ENCODE measurements around the gene STRADB.
"Not testable (repeated sequence)": the region's sequence is repeated elsewhere in the genome, so short reads cannot be mapped to it uniquely, and the experiment has no call there.

The STRADB gene

DNA sequence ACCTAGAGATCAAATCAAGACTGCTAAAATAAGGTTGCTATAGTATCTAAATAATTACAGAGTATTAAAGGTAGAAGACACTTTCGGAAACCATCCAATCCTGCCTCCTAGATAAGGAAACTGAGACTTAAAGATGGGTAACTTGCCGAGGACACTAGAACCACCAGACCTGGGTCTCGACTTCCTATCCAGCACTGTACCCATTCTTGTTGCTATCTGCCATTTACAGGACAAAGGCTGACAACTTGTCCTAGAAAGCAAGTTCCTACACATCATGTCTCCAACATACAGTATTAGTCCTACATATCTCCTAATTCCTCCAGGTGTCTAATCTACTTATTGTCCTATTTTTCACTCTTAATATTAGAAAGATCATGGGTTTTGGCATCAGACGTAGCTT, 38.0 kb upstream of the STRADB start:
- Histone ChIP-seq H3K4me3 (ENCODE audit: low read depth, low read length) (no peak overlapping the region), H3K9me3 (ENCODE audit: control insufficient read depth, insufficient read depth, low read length) (no peaks in the 10 kb centered on the region), H3K9ac (ENCODE audit: low read depth, low read length) (no peak overlapping the region), H3K27me3 (ENCODE audit: control insufficient read depth, insufficient read depth, low read length) (no peaks in the 10 kb centered on the region), H3K27ac (ENCODE audit: low read depth, low read length) (no peak overlapping the region), H3K36me3 (ENCODE audit: control insufficient read depth, insufficient read depth, low read length) (no peaks in the 10 kb centered on the region), H3K4me1 (ENCODE audit: control insufficient read depth, insufficient read depth, low read length) (peaks cover 15% of the 10 kb centered on the region)

DNA sequence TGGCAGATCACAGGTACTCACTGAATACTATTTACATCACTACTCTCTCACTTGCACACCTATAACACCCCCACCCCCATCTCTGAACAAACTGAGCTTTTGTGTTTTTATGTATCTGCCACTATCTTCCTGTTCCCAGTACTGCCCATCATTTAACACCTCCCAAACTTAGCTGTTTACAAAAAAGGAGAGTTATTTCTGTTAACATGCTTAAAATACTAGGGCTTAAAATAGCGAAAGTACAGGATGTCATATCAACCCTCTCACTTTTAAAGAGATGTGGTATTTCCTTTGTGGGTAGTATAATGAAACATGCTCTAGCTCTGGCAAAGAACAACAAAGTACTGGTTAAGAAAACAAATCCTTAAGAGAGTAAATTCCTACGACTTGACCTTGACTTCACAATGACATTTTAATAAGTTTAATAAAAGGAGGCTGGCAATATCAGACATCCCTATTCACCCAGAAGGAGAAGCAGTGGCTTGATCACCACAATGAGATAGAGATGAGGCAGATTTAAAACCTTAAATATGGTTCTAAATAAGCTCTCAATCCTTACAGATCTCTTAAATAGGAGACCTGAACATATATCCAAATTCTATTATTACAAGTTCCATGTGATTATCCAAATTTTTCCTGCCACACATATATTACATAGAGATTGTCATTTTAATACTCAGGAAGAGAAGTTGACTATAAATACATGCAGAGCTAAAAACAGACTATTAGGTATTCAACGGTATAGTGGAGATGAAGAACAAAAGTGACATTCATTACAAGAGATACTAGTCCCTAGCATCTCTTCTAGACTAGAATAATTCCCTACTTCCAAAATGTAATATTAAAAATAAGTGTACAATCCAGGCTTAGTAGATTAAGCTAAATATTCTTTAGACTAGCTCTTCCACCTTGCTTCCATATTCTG, 37.2 kb upstream of the STRADB start:
- Histone ChIP-seq H3K4me3 (ENCODE audit: low read depth, low read length) (no peak overlapping the region), H3K36me3 (ENCODE audit: control insufficient read depth, insufficient read depth, low read length) (no peaks in the 10 kb centered on the region), H3K27ac (ENCODE audit: low read depth, low read length) (no peak overlapping the region), H3K9ac (ENCODE audit: low read depth, low read length) (no peak overlapping the region), H3K9me3 (ENCODE audit: control insufficient read depth, insufficient read depth, low read length) (no peaks in the 10 kb centered on the region), H3K27me3 (ENCODE audit: control insufficient read depth, insufficient read depth, low read length) (no peaks in the 10 kb centered on the region), H3K4me1 (ENCODE audit: control insufficient read depth, insufficient read depth, low read length) (peaks cover 17% of the 10 kb centered on the region)

DNA sequence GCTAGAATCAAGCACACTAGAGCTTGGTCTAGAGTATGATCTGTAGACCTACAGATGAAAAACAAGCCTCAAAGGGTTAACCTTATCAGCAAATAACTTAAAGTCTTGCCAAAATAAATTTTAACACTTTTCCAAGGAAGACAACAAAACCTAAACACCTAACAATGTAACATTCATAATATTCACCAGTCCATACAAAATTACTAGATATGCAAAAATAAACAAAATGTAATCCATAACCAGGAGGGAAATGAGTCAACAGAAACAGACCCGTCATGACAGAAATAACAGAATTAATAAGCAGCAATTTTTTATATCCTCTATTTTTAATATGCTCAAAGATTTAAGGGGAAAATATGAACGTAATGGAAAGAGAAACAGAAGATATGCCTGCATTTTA, 36.4 kb upstream of the STRADB start:
- no peaks in the 10 kb centered on the region for H3K27me3 ChIP-seq (ENCODE audit: control insufficient read depth, insufficient read depth, low read length)
- H3K27ac ChIP-seq (ENCODE audit: low read depth, low read length): no peak overlapping the region
- H3K9ac ChIP-seq (ENCODE audit: low read depth, low read length): no peak overlapping the region
- H3K4me3 ChIP-seq (ENCODE audit: low read depth, low read length): no peak overlapping the region
- no peaks in the 10 kb centered on the region for H3K36me3 ChIP-seq (ENCODE audit: control insufficient read depth, insufficient read depth, low read length)
- no peaks in the 10 kb centered on the region for H3K9me3 ChIP-seq (ENCODE audit: control insufficient read depth, insufficient read depth, low read length)
- peaks cover 17% of the 10 kb centered on the region for H3K4me1 ChIP-seq (ENCODE audit: control insufficient read depth, insufficient read depth, low read length)

DNA sequence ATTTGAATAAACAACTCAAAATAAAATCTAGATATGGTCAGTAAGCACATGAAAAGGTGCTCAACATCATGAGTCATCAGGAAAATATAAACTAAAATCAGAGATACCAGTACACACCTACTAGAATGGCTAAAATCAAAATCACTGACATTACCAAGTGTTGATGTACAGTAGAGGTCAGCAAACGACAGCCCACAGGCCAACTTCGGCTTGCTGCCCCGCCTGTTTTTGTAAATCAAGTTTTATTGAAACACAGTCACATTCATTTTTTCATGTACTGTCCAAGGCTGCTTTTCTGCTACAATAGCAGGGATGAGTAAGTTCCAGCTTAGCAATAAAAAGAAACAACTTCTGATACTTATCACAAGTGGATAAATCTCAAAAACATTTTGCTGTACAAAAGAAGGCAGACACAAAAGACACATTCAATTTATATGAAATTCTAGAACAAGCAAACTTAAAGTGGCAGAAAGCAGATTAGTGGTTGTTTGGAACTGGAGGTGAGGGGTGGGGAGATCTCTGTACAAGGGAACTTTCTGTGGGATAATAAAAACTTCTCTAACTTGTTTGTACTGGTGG, 32.4 kb upstream of the STRADB start:
- Histone ChIP-seq H3K4me3 (ENCODE audit: low read depth, low read length) (no peak overlapping the region), H3K9ac (ENCODE audit: low read depth, low read length) (no peak overlapping the region), H3K27ac (ENCODE audit: low read depth, low read length) (no peak overlapping the region), H3K36me3 (ENCODE audit: control insufficient read depth, insufficient read depth, low read length) (no peaks in the 10 kb centered on the region), H3K9me3 (ENCODE audit: control insufficient read depth, insufficient read depth, low read length) (no peaks in the 10 kb centered on the region), H3K27me3 (ENCODE audit: control insufficient read depth, insufficient read depth, low read length) (no peaks in the 10 kb centered on the region), H3K4me1 (ENCODE audit: control insufficient read depth, insufficient read depth, low read length) (peaks cover 8% of the 10 kb centered on the region; the same call in 1 of the 2 replicates)

DNA sequence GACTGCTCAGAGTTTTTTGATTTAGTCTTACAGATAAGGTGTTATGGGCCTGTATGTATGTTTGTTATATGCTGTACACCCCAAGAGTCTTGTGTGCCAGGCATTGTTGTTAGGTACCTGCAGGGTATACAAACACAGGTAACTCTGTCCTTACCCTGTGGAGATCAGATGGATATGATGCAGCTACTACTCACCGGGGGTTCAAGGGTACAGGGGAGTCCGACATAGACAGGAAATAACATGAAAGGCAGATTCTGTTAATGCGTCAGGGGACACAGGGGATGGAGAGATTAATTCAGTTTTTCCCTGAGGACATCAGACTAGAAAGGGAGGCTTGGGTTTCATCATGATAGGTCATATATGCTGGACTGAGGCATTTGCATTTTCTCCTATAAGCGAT, 31.6 kb upstream of the STRADB start:
- Histone ChIP-seq H3K4me3 (ENCODE audit: low read depth, low read length) (no peak overlapping the region), H3K9ac (ENCODE audit: low read depth, low read length) (no peak overlapping the region), H3K4me1 (ENCODE audit: control insufficient read depth, insufficient read depth, low read length) (0 out of 2 replicates have a peak, but pooled peaks cover 3% of the 10 kb centered on the region), H3K27ac (ENCODE audit: low read depth, low read length) (no peak overlapping the region), H3K36me3 (ENCODE audit: control insufficient read depth, insufficient read depth, low read length) (no peaks in the 10 kb centered on the region), H3K27me3 (ENCODE audit: control insufficient read depth, insufficient read depth, low read length) (no peaks in the 10 kb centered on the region), H3K9me3 (ENCODE audit: control insufficient read depth, insufficient read depth, low read length) (no peaks in the 10 kb centered on the region)

DNA sequence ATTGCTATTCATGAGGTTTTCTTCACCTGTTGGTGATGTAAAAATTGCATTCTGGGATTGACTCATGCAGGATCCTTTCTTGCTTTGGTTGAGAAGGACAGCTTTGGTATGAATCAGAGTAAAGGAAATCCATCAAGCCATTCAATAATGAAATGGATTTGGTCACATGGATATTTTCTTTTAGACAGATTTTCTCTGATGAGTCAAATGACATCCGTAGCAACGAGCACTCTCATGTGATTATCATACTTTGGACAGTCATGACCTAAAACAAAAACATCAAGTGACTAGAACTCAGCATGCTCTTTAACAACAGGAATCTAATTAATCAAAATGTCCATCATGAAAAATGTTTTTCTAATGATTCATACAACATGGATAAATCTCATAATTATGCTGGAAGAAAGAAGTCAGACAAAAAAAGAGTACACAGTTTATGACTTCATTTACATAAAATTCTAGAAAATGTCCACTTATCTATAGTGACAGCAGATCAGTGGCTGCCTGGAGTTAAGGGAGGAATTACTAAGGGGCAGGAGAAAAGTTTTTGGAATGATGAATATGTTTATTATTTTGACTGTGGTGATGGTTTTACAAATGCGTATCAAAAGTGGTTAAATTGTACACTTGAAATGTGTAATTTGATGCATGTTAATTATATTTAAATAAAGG, 31.0 kb upstream of the STRADB start:
- Histone ChIP-seq H3K9ac (ENCODE audit: low read depth, low read length) (no peak overlapping the region), H3K4me1 (ENCODE audit: control insufficient read depth, insufficient read depth, low read length) (0 out of 2 replicates have a peak, but pooled peaks cover 3% of the 10 kb centered on the region), H3K36me3 (ENCODE audit: control insufficient read depth, insufficient read depth, low read length) (no peaks in the 10 kb centered on the region), H3K9me3 (ENCODE audit: control insufficient read depth, insufficient read depth, low read length) (no peaks in the 10 kb centered on the region), H3K27me3 (ENCODE audit: control insufficient read depth, insufficient read depth, low read length) (no peaks in the 10 kb centered on the region), H3K27ac (ENCODE audit: low read depth, low read length) (no peak overlapping the region), H3K4me3 (ENCODE audit: low read depth, low read length) (no peak overlapping the region)

DNA sequence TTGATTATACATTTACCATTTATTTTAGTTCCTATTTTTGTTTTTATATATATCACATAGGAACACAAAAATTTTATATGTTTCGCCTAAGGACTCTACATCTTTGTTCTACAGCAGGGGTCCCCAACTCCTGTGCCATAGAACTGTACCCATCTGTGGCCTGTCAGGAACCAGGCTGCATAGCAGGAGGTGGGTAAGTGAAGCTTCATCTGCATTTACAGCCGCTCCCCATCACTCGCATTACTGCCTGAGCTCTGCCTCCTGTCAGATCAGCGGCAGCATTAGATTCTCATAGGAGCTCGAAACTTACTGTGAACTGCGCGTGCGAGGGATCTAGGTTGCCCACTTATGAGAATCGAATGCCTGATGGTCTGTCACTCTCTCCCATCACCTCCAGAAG, 25.6 kb upstream of the STRADB start:
- Histone ChIP-seq H3K9me3 (ENCODE audit: control insufficient read depth, insufficient read depth, low read length) (0 out of 2 replicates have a peak, but pooled peaks cover 5% of the 10 kb centered on the region), H3K4me3 (ENCODE audit: low read depth, low read length) (no peak overlapping the region), H3K27me3 (ENCODE audit: control insufficient read depth, insufficient read depth, low read length) (no peaks in the 10 kb centered on the region), H3K27ac (ENCODE audit: low read depth, low read length) (no peak overlapping the region), H3K4me1 (ENCODE audit: control insufficient read depth, insufficient read depth, low read length) (no peaks in the 10 kb centered on the region), H3K9ac (ENCODE audit: low read depth, low read length) (no peak overlapping the region), H3K36me3 (ENCODE audit: control insufficient read depth, insufficient read depth, low read length) (no peaks in the 10 kb centered on the region)

DNA sequence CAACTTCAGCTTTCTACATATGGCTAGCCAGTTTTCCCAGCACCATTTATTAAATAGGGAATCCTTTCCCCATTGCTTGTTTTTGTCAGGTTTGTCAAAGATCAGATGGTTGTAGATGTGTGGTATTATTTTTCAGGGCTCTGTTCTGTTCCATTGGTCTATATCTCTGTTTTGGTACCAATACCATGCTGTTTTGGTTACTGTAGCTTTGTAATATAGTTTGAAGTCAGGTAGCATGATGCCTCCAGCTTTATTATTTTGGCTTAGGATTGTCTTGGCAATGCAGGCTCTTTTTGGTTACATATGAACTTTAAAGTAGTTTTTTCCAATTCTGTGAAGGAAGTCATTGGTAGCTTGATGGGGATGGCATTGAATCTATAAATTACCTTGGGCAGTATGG, 23.2 kb upstream of the STRADB start:
- H3K9me3 ChIP-seq (ENCODE audit: control insufficient read depth, insufficient read depth, low read length): 0 out of 2 replicates have a peak, but pooled peaks cover 12% of the 10 kb centered on the region
- not testable (repeated sequence) for H3K4me1 ChIP-seq (ENCODE audit: control insufficient read depth, insufficient read depth, low read length); H3K27me3 ChIP-seq (ENCODE audit: control insufficient read depth, insufficient read depth, low read length); H3K36me3 ChIP-seq (ENCODE audit: control insufficient read depth, insufficient read depth, low read length); H3K27ac ChIP-seq (ENCODE audit: low read depth, low read length); H3K9ac ChIP-seq (ENCODE audit: low read depth, low read length); H3K4me3 ChIP-seq (ENCODE audit: low read depth, low read length)

DNA sequence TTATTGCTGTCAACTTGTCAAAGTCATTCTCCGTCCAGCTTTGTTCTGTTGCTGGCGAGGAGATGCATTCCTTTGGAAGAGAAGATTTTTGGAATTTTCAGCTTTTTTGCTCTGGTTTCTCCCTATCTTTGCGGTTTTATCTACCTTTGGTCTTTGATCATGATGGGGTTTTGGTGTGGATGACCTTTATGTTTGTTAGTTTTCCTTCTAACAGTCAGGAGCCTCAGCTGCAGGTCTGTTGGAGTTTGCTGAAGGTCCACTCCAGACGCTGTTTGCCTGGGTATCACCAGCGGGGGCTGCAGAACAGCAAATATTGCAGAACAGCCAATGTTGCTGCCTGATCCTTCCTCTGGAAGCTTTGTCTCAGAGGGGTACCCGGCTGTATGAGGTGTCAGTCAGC, 21.7 kb upstream of the STRADB start:
- not testable (repeated sequence) for H3K4me3 ChIP-seq (ENCODE audit: low read depth, low read length); H3K36me3 ChIP-seq (ENCODE audit: control insufficient read depth, insufficient read depth, low read length); H3K9ac ChIP-seq (ENCODE audit: low read depth, low read length); H3K27me3 ChIP-seq (ENCODE audit: control insufficient read depth, insufficient read depth, low read length); H3K4me1 ChIP-seq (ENCODE audit: control insufficient read depth, insufficient read depth, low read length); H3K27ac ChIP-seq (ENCODE audit: low read depth, low read length)
- H3K9me3 ChIP-seq (ENCODE audit: control insufficient read depth, insufficient read depth, low read length): 0 out of 2 replicates have a peak, but pooled peaks cover 12% of the 10 kb centered on the region

DNA sequence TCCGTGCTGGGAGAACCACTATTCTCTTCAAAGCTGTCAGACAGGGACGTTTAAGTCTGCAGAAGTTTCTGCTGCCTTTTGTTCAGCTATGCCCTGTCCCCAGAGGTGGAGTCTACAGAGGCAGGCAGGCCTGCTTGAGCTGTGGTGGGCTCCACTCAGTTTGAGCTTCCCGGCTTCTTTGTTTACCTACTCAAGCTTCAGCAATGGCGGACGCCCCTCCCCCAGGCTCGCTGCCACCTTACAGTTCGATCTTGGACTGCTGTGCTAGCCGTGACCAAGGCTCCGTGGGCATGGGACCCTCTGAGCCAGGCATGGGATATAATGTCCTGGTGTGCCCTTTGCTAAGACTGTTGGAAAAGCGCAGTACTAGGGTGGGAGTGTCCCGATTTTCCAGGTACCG, 21.2 kb upstream of the STRADB start:
- H3K9ac ChIP-seq (ENCODE audit: low read depth, low read length); H3K27ac ChIP-seq (ENCODE audit: low read depth, low read length); H3K36me3 ChIP-seq (ENCODE audit: control insufficient read depth, insufficient read depth, low read length); H3K27me3 ChIP-seq (ENCODE audit: control insufficient read depth, insufficient read depth, low read length); H3K4me3 ChIP-seq (ENCODE audit: low read depth, low read length); H3K4me1 ChIP-seq (ENCODE audit: control insufficient read depth, insufficient read depth, low read length): not testable (repeated sequence)
- 0 out of 2 replicates have a peak, but pooled peaks cover 12% of the 10 kb centered on the region for H3K9me3 ChIP-seq (ENCODE audit: control insufficient read depth, insufficient read depth, low read length)

DNA sequence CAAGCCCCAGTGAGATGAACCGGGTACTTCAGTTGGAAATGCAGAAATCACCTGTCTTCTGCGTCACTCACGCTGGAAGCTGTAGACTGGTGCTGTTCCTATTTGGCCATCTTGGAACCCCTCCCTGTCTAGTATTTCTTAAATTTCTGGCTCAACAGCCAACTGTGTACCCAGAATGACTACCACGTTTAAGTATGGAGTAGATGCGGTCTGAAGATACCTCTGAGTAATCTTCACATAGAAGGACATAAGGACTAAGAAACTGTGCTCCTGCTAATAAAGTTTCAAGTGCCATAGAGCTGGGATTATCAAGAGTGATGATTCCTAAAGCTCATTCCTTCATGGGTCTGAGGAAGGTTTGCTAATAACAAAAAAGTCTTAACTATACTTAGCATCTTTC, 20.7 kb upstream of the STRADB start:
- no peak overlapping the region for H3K27ac ChIP-seq (ENCODE audit: low read depth, low read length)

More for the DNA sequence above, 20.7 kb upstream of the STRADB start:
- H3K9ac ChIP-seq (ENCODE audit: low read depth, low read length): no peak overlapping the region
- no peaks in the 10 kb centered on the region for H3K36me3 ChIP-seq (ENCODE audit: control insufficient read depth, insufficient read depth, low read length)
- H3K9me3 ChIP-seq (ENCODE audit: control insufficient read depth, insufficient read depth, low read length): 0 out of 2 replicates have a peak, but pooled peaks cover 12% of the 10 kb centered on the region
- H3K4me1 ChIP-seq (ENCODE audit: control insufficient read depth, insufficient read depth, low read length): no peaks in the 10 kb centered on the region
- no peaks in the 10 kb centered on the region for H3K27me3 ChIP-seq (ENCODE audit: control insufficient read depth, insufficient read depth, low read length)
- H3K4me3 ChIP-seq (ENCODE audit: low read depth, low read length): no peak overlapping the region

Measured in HUES48 (cell line).